K562 (cell line): Measurements from ENCODE around the gene ERN1. TPM values are rescaled to one million over a fixed set of nuclear protein-coding genes. Genes with fewer than 3 reads are reported as not detected.
A peak's percentile ranks its signal among the peaks of the same experiment; 100 is the strongest.

ENCODE experiments used
- C11orf30 ChIP-seq: fragments of 450-650 bp; IDR thresholded peaks from 2 replicates; pipeline ENCODE4 v1.6.1; 2016; ENCODE audit warnings: low read depth, mild to moderate bottlenecking
- CBFA2T2 ChIP-seq: fragments of 450-650 bp; conservative IDR thresholded peaks from 2 replicates; pipeline ENCODE4 v1.6.1; 2017; ENCODE audit warnings: mild to moderate bottlenecking
- CEBPZ ChIP-seq: fragments of 150-350 bp; IDR thresholded peaks from 2 replicates; pipeline ENCODE4 v1.6.1; 2014; ENCODE audit warnings: low read depth, mild to moderate bottlenecking, low read length, borderline replicate concordance
- HLTF ChIP-seq: fragments of 450-650 bp; IDR thresholded peaks from 2 replicates; pipeline ENCODE4 v1.6.1; 2016
- HNRNPH1 ChIP-seq: fragments of 200-400 bp; formaldehyde crosslinking; optimal IDR thresholded peaks from 2 replicates; pipeline ENCODE3; 2017; ENCODE audit warnings: low read depth, mild to moderate bottlenecking, low read length, moderate library complexity
- JUNB ChIP-seq: fragments of 450-650 bp; formaldehyde crosslinking; conservative IDR thresholded peaks from 2 replicates; pipeline ENCODE4 v1.4.0; 2020; ENCODE audit warnings: mild to moderate bottlenecking
- JUND ChIP-seq, 2 experiments: IDR thresholded peaks; 2 replicates in 1 of 2; 3 replicates in 1 of 2; pipeline ENCODE4 v1.6.1; 2011; ENCODE audit warnings: borderline replicate concordance in 2 of 2, low read depth in 2 of 2, low read length in 2 of 2, improper control_type of control experiment in 1 of 2, missing biosample characterization in 1 of 2, missing genetic modification characterization in 1 of 2, missing genetic modification reagents in 1 of 2
- KAT2B ChIP-seq: IDR thresholded peaks from one replicate; pipeline ENCODE4 v1.6.1; 2012; ENCODE audit warnings: low read depth, mild to moderate bottlenecking, control low read depth, inconsistent platforms, low read length, moderate library complexity
- MCM5 ChIP-seq: fragments of 450-650 bp; IDR thresholded peaks from 2 replicates; pipeline ENCODE4 v1.6.1; 2016; ENCODE audit warnings: low read depth
- MYBL2 ChIP-seq, 2 experiments: fragments of 450-650 bp in 1 of 2; sonication (generic) in 1 of 2; formaldehyde crosslinking in 1 of 2; IDR thresholded peaks; 2 replicates each; pipeline versions ENCODE4 v1.6.1 to v1.8.1; 2017 to 2022; ENCODE audit warnings: borderline replicate concordance in 1 of 2, inconsistent platforms in 1 of 2, low read depth in 1 of 2, mild to moderate bottlenecking in 1 of 2, missing genetic modification reagents in 1 of 2, moderate library complexity in 1 of 2
- PHB2 ChIP-seq: fragments of 450-650 bp; IDR thresholded peaks from 2 replicates; pipeline ENCODE4 v1.6.1; 2017; ENCODE audit warnings: low read depth
- PHTF2 ChIP-seq: fragments of 250-450 bp; sonication (Bioruptor Pico); IDR thresholded peaks from 2 replicates; pipeline ENCODE4 v1.5.0; 2021; ENCODE audit warnings: mild to moderate bottlenecking
- RFX5 ChIP-seq: IDR thresholded peaks from 2 replicates; pipeline ENCODE4 v1.6.1; 2011; ENCODE audit warnings: low read depth, mild to moderate bottlenecking, improper control_type of control experiment, low read length
- SAFB2 ChIP-seq: fragments of 200-400 bp; formaldehyde crosslinking; IDR thresholded peaks from 2 replicates; pipeline ENCODE4 v1.6.1; 2018; ENCODE audit warnings: borderline replicate concordance, low read length, low read depth, moderate library complexity; ENCODE audit not compliant: severe bottlenecking
- SOX6 ChIP-seq: fragments of 450-650 bp; IDR thresholded peaks from 2 replicates; pipeline ENCODE4 v1.6.1; 2014; ENCODE audit warnings: mild to moderate bottlenecking
- TRIM28 ChIP-seq: fragments of 450-650 bp; IDR thresholded peaks from 2 replicates; pipeline ENCODE4 v1.6.1; 2017
- ZMIZ1 ChIP-seq, 2 experiments: fragments of 150-350 bp in 1 of 2; IDR thresholded peaks; 2 replicates each; pipeline ENCODE4 v1.6.1; 2012 to 2016; ENCODE audit warnings: low read depth in 2 of 2, low read length in 2 of 2, mild to moderate bottlenecking in 1 of 2, moderate library complexity in 1 of 2
- ZNF134 ChIP-seq: fragments of 250-450 bp; sonication (Bioruptor Pico); conservative IDR thresholded peaks from 2 replicates; pipeline ENCODE4 v1.4.0; 2020
- ZNF436 ChIP-seq: fragments of 250-450, 450-650 bp; sonication (Bioruptor Pico); formaldehyde crosslinking; IDR thresholded peaks from 2 replicates; pipeline ENCODE4 v1.7.0; 2020; ENCODE audit warnings: mild to moderate bottlenecking
- ZNF512 ChIP-seq: IDR thresholded peaks from 2 replicates; pipeline ENCODE4 v1.6.1; 2016; ENCODE audit warnings: missing genetic modification characterization, missing compliant biosample characterization
- ZNF766 ChIP-seq: fragments of 200-800 bp; sonication (Bioruptor generic); conservative IDR thresholded peaks from 2 replicates; pipeline ENCODE4 v1.6.1; 2016; ENCODE audit warnings: missing genetic modification characterization, missing compliant biosample characterization
- ZNF830 ChIP-seq: fragments of 250-450 bp; sonication (Bioruptor Pico); IDR thresholded peaks from 2 replicates; pipeline ENCODE4 v1.5.0; 2021; ENCODE audit warnings: mild to moderate bottlenecking
- polyA plus RNA-seq, 8 experiments: library from polyadenylated mRNA; depleted of rRNA in 4 of 8; stranded (reverse) in 5 of 8; unstranded in 3 of 8; fragments of >200 nt; fragmentation: Nextera tagmentation in 2 of 8; fragmentation: Illumina TruSeq in 1 of 8; extraction: Ambion mirVana in 2 of 8; extraction: Trizol in 1 of 8; gene quantifications; 2 replicates each; pipeline versions ENCODE4 v1.2.1 to v1.2.3, GENCODE V29; 2011 to 2014; ENCODE audit warnings: inconsistent platforms in 1 of 8, missing spikeins in 1 of 8
- total RNA-seq, 7 experiments: library from RNA; depleted of rRNA in 6 of 7; stranded (reverse); fragments of >200 nt in 6 of 7; fragmentation: Illumina TruSeq in 2 of 7; extraction: Trizol in 2 of 7; gene quantifications; 2 replicates each; pipeline versions ENCODE4 v1.2.1 to v1.2.3, GENCODE V29; 2011 to 2021; ENCODE audit warnings: low replicate concordance in 1 of 7

The ERN1 gene
- total and polyA plus RNA-seq, 9 of the 15 experiments (the other 6 are each of a cell fraction or from before 2014, with no cell fraction given), result 2.1 to 22.5 (median 7.3) TPM

GRCh38 chr17:64024215-64024654 is 105.7 kb downstream of the ERN1 start (continued):
- TF ChIP-seq CEBPZ (no peak), ZNF134 (CRISPR knock-in tag) (no peak; the same call in 1 of the 2 replicates), ZNF436 (CRISPR knock-in tag) (no peak), PHB2 (peak; percentile 41; the same call in 1 of the 2 replicates), TRIM28 (no peak), JUND (IDR thresholded peaks at IDR 0.05; ENCODE audit: borderline replicate concordance, low read depth, low read length) (peak; percentile 97), JUND (tag; IDR thresholded peaks at IDR 0.05; ENCODE audit: borderline replicate concordance, low read depth, low read length) (peak; percentile 99), JUNB (CRISPR knock-in tag) (peak; percentile 82), SOX6 (peak; percentile 100), CBFA2T2 (peak; percentile 84), HNRNPH1 (no peak), ZNF830 (CRISPR knock-in tag) (no peak), ZNF512 (tag) (no peak), KAT2B (no peak), PHTF2 (CRISPR knock-in tag) (no peak), HLTF (no peak), SAFB2 (no peak), RFX5 (no peak), MCM5 (no peak), MYBL2 (IDR thresholded peaks at IDR 0.05; ENCODE audit: low read depth) (no peak), MYBL2 (CRISPR knock-in tag; IDR thresholded peaks at IDR 0.05; ENCODE audit: borderline replicate concordance) (no peak), ZMIZ1 (IDR thresholded peaks at IDR 0.05; ENCODE audit: low read depth in 2 of 2, low read length in 2 of 2) (peak in 1 of 2 experiments; percentile 75; a peak in 1 of 4 replicates), C11orf30 (peak; percentile 88), ZNF766 (CRISPR knock-in tag) (peak; percentile 91)
